Measurements from ENCODE around the gene COL28A1. TPM values are rescaled to one million over a fixed set of nuclear protein-coding genes. Genes with fewer than 3 reads are reported as not detected.
"Not testable (repeated sequence)": the region's sequence is repeated elsewhere in the genome, so short reads cannot be mapped to it uniquely, and the experiment has no call there.

Gene COL28A1
- total RNA-seq, 1 donor from 2014 or later = 8.1 TPM

DNA sequence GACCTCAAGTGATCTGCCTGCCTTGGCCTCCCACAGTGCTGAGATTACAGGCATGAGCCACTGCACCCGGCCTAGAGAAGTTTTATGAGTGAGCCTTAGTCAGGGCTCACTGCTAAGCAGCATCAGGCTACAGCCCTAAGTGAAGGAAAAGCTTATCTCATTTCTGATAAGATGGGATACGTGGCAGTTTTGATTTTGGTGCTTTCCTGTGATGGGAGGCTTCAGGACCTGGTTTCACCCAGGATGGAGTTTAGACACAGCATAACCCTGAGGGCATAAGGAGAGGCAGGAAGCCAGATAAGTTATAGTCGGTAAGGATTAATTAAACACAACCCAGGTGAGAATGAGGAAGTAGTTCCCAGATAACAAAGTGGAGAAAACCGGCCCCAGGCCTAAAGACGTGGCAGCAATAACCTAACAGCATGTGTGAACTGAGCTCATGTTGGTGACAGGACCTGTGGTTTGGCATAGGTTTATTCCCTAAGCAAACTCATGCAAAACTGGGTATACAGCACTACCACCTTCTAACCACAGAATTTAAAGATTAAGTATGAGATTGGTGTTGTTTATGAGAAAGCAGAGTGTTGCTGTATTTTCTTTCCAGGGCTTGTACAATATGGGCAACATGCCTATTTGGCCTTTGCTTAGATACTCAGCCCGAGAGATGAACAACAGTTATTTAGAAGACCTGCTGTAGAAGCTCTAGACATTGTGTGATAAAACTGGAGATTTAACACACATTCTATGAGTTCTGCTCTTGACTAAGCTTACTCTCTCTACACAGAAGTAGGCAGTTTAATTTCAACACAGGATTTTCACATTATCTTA, 119.4 kb downstream of the COL28A1 start:
- DNase-seq = peak; percentile 8

DNA sequence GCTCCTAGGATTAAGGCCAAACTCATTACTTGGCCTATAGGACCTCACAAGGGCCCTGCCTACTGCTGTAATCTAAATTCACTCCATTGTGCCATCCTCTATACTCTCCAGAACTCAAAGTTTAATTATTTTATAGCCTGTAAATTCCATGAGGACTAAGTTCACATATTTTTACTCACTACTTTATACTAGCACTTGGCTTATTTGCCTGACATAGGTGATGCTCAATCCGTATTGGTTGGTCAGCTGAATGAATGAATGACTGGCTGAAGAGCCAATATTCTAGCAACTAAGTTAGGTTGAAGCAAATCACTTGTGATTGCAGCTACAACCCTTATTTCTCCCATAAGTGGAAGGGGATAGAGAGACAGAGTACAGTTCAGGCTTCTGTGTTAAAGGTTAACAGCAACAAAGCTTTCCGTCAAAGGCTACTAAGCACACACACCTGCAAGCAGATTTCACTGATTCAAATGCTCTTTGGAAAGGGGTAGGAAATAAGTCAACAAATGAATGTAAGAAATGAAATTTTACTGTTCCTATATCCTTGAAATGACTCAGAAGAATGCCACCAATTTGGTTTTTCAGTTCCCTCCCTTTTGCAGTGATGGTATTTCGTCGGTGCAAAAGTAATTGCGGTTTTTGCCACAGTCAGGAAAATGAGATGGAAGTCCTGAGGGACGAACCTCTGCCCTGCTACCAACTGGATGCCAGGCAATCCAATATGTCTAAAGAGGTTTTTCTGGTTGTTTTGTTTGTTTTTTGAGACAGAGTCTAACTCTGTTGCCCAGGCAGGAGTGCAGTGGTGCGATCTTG, 120.7 kb downstream of the COL28A1 start:
- DNase-seq = no peak

DNA sequence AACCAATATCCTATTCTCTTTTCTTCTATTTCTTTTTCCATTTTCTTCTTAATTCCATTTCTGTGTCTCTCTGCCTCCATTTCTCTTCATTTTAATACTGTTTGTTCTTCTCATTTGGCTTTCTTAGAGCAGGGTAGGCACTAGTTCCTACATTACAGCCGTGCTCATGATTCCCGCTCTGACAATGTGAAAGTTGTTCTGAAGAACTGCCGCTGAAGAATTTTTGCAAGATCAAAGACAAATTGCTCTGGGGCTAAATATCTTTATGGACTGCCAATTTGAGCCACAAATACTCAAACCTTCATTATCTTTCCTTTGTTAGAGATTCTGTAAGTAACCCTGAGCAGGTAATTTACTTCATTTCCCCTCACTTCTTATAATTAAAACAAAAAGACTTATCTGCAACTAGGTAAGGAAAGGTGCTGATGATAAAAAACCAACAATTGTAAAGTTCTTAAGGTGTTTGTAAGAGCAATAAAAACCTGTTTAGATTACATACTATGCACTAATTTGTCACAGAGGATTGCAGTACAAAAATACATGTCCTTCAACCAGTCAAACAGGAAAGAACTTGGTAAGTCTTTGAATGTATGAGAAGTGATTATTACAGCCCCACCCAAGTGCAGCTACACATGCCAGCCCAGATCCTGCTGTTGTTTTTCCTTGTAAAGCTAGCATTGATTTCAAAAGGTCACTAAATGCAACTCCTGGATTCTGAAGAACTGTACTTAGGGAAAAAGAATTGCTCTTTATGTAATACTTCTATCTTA, 127.5 kb downstream of the COL28A1 start:
- DNase-seq = peak; percentile 36

- DNase-seq = no peak
Measured at GRCh38 chr7:7405461-7405860, 130.2 kb downstream of the COL28A1 start.

GRCh38 chr7:7399707-7400106, 136.0 kb downstream of the COL28A1 start:
- peak; percentile 10 for DNase-seq

- DNase-seq = no peak
Measured at GRCh38 chr7:7395785-7396184, 139.9 kb downstream of the COL28A1 start.

GRCh38 chr7:7388164-7388563, 147.5 kb downstream of the COL28A1 start:
- DNase-seq = not testable (repeated sequence)

DNA sequence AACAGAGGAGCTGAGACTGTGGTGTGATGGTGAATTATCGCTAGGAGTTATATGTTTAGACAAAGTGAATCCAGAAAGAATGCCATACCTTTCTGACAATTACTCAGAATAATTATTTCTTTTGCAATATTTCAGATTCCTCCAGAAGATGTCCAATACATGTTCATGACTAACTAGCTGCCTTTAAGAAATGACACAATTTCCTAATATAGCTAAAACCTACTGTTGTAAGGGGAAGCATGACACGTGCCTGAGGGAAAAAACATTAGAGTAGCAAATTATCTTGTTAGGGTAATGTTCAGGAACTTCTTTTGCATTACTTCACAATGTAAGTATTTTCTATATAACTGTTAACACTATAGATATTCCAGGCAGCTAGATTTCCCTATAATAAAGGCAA, 150.3 kb downstream of the COL28A1 start:
- DNase-seq = no peak

DNA sequence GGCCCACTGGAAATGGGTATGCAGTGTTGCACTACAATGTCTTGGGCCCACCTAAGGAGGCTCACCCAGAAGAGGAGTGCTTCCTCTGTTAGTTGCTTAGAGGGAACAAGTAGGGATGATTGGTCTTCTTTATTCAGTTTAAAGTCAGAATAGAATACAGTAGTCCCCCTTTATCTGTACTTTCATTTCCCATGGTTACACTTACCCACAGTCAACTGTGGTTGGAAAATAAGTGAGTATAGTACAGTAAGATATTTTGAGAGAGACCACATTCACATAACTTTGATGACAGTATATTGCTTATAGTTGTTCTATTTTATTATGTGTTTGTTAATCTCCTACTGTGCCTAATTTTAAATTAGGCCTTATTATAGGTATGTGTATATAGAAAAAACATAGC, 151.4 kb downstream of the COL28A1 start:
- DNase-seq = no peak

GRCh38 chr7:7375538-7375937, 160.1 kb downstream of the COL28A1 start:
- peak; percentile 53 for DNase-seq

DNA sequence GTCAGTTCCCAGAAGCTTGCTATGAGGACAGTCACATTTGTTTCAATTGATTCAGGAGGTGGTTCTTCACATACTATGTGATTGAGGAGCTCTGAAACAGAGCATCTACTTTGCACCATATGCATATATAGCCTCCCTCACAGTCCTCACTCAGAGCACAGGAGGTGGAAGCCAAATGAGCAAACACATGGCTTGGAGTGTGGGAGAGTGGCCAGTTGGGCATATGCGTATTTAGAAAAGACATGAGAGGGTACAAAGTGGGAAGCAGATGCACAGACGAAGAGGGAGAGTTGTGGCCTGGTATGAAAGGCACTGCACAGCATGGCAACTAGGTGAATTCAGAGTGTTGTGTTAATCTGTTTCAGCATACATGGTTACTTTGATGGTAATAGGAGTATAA, 165.6 kb downstream of the COL28A1 start:
- no peak for DNase-seq

- DNase-seq = no peak
Measured at GRCh38 chr7:7369134-7369533, 166.5 kb downstream of the COL28A1 start.

GRCh38 chr7:7354674-7355073, 181.0 kb downstream of the COL28A1 start:
- no peak for DNase-seq

DNA sequence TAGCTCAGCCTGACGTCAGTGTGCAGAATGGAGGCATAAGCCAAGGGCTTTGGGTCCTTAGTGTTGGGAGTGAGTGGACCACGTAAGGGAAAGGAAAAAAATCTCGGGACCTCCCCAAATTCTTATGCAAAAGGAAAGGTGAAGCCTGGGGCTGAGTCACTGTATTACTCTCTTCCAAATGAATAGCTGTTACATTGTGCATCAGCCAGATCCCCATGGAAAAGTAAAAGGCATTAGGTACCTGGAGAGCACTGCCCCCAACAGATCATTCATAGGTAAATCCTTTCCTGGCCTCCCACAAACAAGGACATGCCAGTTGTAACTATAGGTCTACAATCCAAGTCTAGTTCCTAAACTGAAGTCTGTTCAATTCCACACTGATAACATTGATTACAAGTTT, 182.8 kb downstream of the COL28A1 start:
- DNase-seq = no peak

DNA sequence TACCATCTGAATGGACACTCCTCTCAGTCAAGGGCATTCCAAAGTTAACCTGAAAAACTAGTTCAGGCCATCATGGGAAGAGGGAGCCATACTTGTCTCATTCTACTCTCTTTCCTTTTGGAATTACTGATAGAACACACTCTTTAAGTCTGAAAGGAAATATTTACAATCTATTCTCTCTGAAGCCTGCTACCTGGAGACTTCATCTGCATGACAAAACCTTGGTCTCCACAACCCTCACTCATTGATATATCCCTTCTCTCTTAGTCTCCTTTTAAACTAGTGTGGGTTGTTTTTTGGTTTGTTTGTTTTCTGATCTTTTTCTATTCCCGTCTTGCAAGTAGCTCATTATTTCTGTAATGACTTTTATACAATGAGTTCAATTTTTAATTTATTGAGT, 183.8 kb downstream of the COL28A1 start:
- no peak for DNase-seq

DNA sequence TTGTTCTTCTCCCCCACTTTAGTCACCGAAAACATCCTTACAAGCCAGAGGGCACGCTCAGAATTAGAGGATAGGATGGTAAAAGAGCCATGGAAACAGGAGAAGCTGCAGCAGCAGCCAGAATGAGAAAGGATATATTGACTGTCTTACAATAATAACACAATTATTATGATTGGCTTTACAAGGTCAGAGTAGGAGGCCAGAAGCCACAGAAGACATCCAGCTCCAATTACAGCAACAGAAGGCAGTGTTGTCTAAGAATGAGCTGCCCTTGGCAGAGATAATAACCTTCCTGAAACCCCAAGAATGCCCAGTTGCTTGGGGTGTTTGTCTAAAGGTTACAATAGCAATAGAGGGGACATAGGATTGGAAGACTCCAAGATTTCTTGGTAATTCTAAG, 184.5 kb downstream of the COL28A1 start:
- no peak for DNase-seq

DNA sequence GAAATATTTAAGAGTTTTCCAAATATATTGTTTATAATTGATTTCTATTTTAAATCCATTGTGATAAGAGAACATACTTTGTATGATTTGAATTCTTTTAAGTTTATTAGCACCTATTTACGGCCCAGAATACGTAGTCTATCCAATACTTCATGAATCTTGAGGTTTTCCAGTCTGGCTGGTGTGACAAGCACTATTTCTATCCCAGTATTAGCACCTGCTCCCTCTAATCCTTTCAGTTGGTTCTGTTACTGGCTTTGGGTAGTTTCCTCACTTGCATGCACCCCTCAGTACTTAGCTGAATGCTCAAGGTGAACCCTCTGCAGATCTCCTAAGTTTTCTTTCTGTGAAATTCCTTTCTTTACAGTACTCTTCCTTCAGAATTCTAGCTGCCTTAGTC, 186.5 kb downstream of the COL28A1 start:
- no peak for DNase-seq

GRCh38 chr7:7347045-7347444, 188.6 kb downstream of the COL28A1 start:
- no peak for DNase-seq

GRCh38 chr7:7344583-7344982, 191.1 kb downstream of the COL28A1 start:
- DNase-seq = no peak

- DNase-seq = no peak
Measured at GRCh38 chr7:7335909-7336308, 199.8 kb downstream of the COL28A1 start.

- no peak for DNase-seq
Measured at GRCh38 chr7:7335215-7335614, 200.5 kb downstream of the COL28A1 start.

- DNase-seq = no peak
Measured at GRCh38 chr7:7333610-7334009, 202.1 kb downstream of the COL28A1 start.

DNA sequence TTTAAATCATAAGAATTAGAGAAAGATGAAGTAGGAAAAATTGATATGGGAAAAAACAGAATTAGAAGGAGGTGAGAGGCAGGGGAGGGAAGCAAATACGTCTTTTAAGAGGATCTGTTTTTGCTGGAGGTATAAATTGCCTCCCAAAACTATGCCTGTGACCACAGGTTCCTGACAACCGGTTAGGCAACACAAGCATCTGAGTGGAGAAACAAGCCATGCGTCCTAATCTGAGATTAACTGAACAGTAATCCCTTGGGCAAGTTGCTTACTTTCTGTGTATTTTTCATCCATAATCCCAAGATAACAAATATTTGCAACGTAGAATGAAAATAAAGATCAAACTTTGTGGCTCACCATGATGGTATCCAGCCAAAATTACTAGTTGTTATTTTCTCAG, 204.2 kb downstream of the COL28A1 start:
- DNase-seq = no peak

Measured in tongue (tissue), 2 donors.